HepG2 (cell line): ENCODE measurements around the gene PSMA7. TPM values are rescaled to one million over a fixed set of nuclear protein-coding genes. Genes with fewer than 3 reads are reported as not detected.

Experiments used
- ATAC-seq: fragments of 200-7000 bp; cut with Tn5 transposase; 3 replicates; pipeline ENCODE4 v1.9.1; 2020; ENCODE audit warnings: mild to moderate bottlenecking, moderate library complexity
- BruUV-seq: library from RNA; stranded (reverse); fragments of 400-500 nt; replicated peaks from 2 replicates; lab custom pipeline; 2021; lab: Mats Ljungman, UMichigan
- CTCF ChIA-PET: fragments of 300-600 bp; formaldehyde crosslinking; extraction: SDS; loops from one replicate; lab custom pipeline; 2021; ENCODE audit warnings: low total read pairs, inconsistent platforms, low intra/inter-chr PET ratio; lab: Yijun Ruan, JAX
- POLR2A ChIA-PET: fragments of 350-600 bp; sonication (Branson Sonifier 250); formaldehyde crosslinking; loops from one replicate; lab custom pipeline; 2020; ENCODE audit warnings: antibody characterized with exemption, inconsistent platforms; lab: Yijun Ruan, JAX
- DNase-seq: peaks from one replicate; pipeline ENCODE4 v3.0.0-alpha.2; 2015; ENCODE audit warnings: low spot score
- FAIRE-seq: peaks from 3 replicates; lab custom pipeline; 2011; peaks lifted over from hg19 to GRCh38; lab: Jason Lieb, UNC
- H2AFZ ChIP-seq: one replicate; pipeline ENCODE4 v1.6.1; 2011; ENCODE audit warnings: low read length, inconsistent platforms
- H3K27ac ChIP-seq: fragments of 300-600 bp; 3 replicates; pipeline ENCODE4 v1.8.0; 2011; ENCODE audit warnings: mixed run types, mild to moderate bottlenecking, mixed read lengths, low read length, inconsistent platforms; ENCODE audit not compliant: insufficient read depth; ENCODE audit errors: extremely low read length
- H3K27me3 ChIP-seq, 2 experiments: fragments of 200-600 bp in 1 of 2; 2 replicates in 1 of 2; 3 replicates in 1 of 2; pipeline versions ENCODE4 v1.6.0 to v1.8.0; 2011; ENCODE audit warnings: low read length in 2 of 2, mild to moderate bottlenecking in 2 of 2, moderate library complexity in 2 of 2, inconsistent platforms in 1 of 2; ENCODE audit not compliant: insufficient read depth in 2 of 2, control insufficient read depth in 1 of 2
- H3K36me3 ChIP-seq, 2 experiments: fragments of 200-600 bp in 1 of 2; replicated peaks in 1 of 2; 2 replicates in 1 of 2; 3 replicates in 1 of 2; pipeline versions ENCODE4 v1.5.1 to v1.8.0; 2011; ENCODE audit warnings: low read length in 2 of 2, inconsistent platforms in 1 of 2; ENCODE audit not compliant: insufficient read depth in 2 of 2, control insufficient read depth in 1 of 2
- H3K4me1 ChIP-seq: 2 replicates; pipeline ENCODE4 v1.5.1; 2012; ENCODE audit warnings: low read length, inconsistent platforms; ENCODE audit not compliant: insufficient read depth
- H3K4me2 ChIP-seq: 2 replicates; pipeline ENCODE4 v1.6.0; 2011; ENCODE audit warnings: low read depth, low read length, inconsistent platforms
- H3K4me3 ChIP-seq, 3 experiments: fragments of 200-600 bp in 1 of 3; sonication (generic), shearing (Covaris generic) in 1 of 3; replicated peaks in 1 of 3; 2 replicates each; pipeline ENCODE4 v1.5.1; 2011 to 2016; ENCODE audit warnings: low read length in 3 of 3, inconsistent platforms in 2 of 3, low read depth in 2 of 3, mild to moderate bottlenecking in 2 of 3, control low read depth in 1 of 3, mixed read lengths in 1 of 3; ENCODE audit not compliant: insufficient read depth in 1 of 3
- H3K79me2 ChIP-seq: one replicate; pipeline ENCODE4 v1.6.1; 2011; ENCODE audit warnings: low read length, inconsistent platforms; ENCODE audit not compliant: insufficient read depth
- H3K9ac ChIP-seq: 2 replicates; pipeline ENCODE4 v1.6.0; 2011; ENCODE audit warnings: mild to moderate bottlenecking, low read depth, low read length, inconsistent platforms; ENCODE audit not compliant: insufficient read depth
- H3K9me3 ChIP-seq: 2 replicates; pipeline ENCODE4 v1.5.1; 2012; ENCODE audit warnings: mild to moderate bottlenecking, low read length
- H4K20me1 ChIP-seq: 2 replicates; pipeline ENCODE4 v1.6.0; 2011; ENCODE audit warnings: inconsistent platforms, mild to moderate bottlenecking, low read length, moderate library complexity; ENCODE audit not compliant: insufficient read depth
- ADNP ChIP-seq: sonication (generic); formaldehyde crosslinking; IDR thresholded peaks from 2 replicates; pipeline ENCODE4 v1.4.0; 2020; ENCODE audit warnings: missing genetic modification reagents
- AGO2 ChIP-seq: fragments of 200-400 bp; formaldehyde crosslinking; optimal IDR thresholded peaks from 2 replicates; pipeline ENCODE3; 2017; ENCODE audit warnings: mild to moderate bottlenecking, low read depth, low read length, moderate library complexity
- CBFB ChIP-seq: sonication (generic); formaldehyde crosslinking; IDR thresholded peaks from 2 replicates; pipeline ENCODE4 v1.4.0; 2020; ENCODE audit warnings: missing genetic modification reagents
- GABPB1 ChIP-seq: IDR thresholded peaks from 2 replicates; pipeline ENCODE4 v1.6.1; 2016; ENCODE audit warnings: mild to moderate bottlenecking, missing genetic modification reagents, moderate library complexity, missing compliant biosample characterization
- HNRNPL ChIP-seq: fragments of 200-400 bp; formaldehyde crosslinking; IDR thresholded peaks from 2 replicates; pipeline ENCODE4 v1.6.1; 2017; ENCODE audit warnings: mild to moderate bottlenecking, low read depth, low read length
- HNRNPLL ChIP-seq: fragments of 200-400 bp; formaldehyde crosslinking; IDR thresholded peaks from 2 replicates; pipeline ENCODE4 v1.6.1; 2017; ENCODE audit warnings: mild to moderate bottlenecking, low read depth, low read length; ENCODE audit not compliant: poor library complexity, severe bottlenecking
- PRDM4 ChIP-seq: sonication (generic); formaldehyde crosslinking; IDR thresholded peaks from 2 replicates; pipeline ENCODE4 v1.9.0; 2021; ENCODE audit warnings: missing genetic modification reagents, borderline replicate concordance
- SMYD3 ChIP-seq: sonication (generic); formaldehyde crosslinking; IDR thresholded peaks from 2 replicates; pipeline ENCODE4 v1.8.1; 2023; ENCODE audit warnings: mild to moderate bottlenecking, missing genetic modification reagents
- UBTF ChIP-seq: sonication (generic); formaldehyde crosslinking; IDR thresholded peaks from 2 replicates; pipeline ENCODE4 v1.4.0; 2020; ENCODE audit warnings: mild to moderate bottlenecking, missing genetic modification reagents
- ZBTB33 ChIP-seq: sonication (generic); formaldehyde crosslinking; IDR thresholded peaks from 2 replicates; pipeline ENCODE4 v1.4.0; 2020; ENCODE audit warnings: missing genetic modification reagents
- ZBTB38 ChIP-seq: sonication (generic); formaldehyde crosslinking; IDR thresholded peaks from 2 replicates; pipeline ENCODE4 v1.5.1; 2020; ENCODE audit warnings: mild to moderate bottlenecking, missing genetic modification reagents
- ZNF138 ChIP-seq: sonication (generic); formaldehyde crosslinking; IDR thresholded peaks from 2 replicates; pipeline ENCODE4 v1.5.0; 2020; ENCODE audit warnings: mild to moderate bottlenecking, low read depth, missing genetic modification reagents
- ZNF224 ChIP-seq: sonication (generic); formaldehyde crosslinking; IDR thresholded peaks from 2 replicates; pipeline ENCODE4 v1.5.0; 2020; ENCODE audit warnings: mild to moderate bottlenecking, missing genetic modification reagents
- ZNF225 ChIP-seq: sonication (generic); formaldehyde crosslinking; IDR thresholded peaks from 2 replicates; pipeline ENCODE4 v1.4.0; 2020; ENCODE audit warnings: mild to moderate bottlenecking, missing genetic modification reagents
- ZNF331 ChIP-seq: sonication (generic); formaldehyde crosslinking; IDR thresholded peaks from 2 replicates; pipeline ENCODE4 v1.4.0; 2020; ENCODE audit warnings: missing genetic modification reagents
- ZNF451 ChIP-seq: sonication (generic); formaldehyde crosslinking; IDR thresholded peaks from 2 replicates; pipeline ENCODE4 v1.5.0; 2020; ENCODE audit warnings: mild to moderate bottlenecking, missing genetic modification reagents
- WGBS: methylation state at CpG from one replicate; pipeline ENCODE4 v1.1.6; 2017; ENCODE audit warnings: low lambda C conversion rate; 5-methylcytosine and 5-hydroxymethylcytosine counted together
- in situ Hi-C: cut with HindIII; loops from 2 replicates; pipeline ENCODE4 v1.10.0; 2017; ENCODE audit warnings: low pct_unique_long_range_greater_than_20kb; ENCODE audit not compliant: extremely low pct_ligation_motif_present
- intact Hi-C: fragments of 100-400 bp; cut with micrococcal nuclease; formaldehyde crosslinking; loops from one replicate; pipeline ENCODE4 v1.10.0; 2022; ENCODE audit not compliant: unreplicated experiment
- polyA plus RNA-seq, 8 experiments: library from polyadenylated mRNA; depleted of rRNA in 3 of 8; stranded (reverse) in 7 of 8; unstranded in 1 of 8; fragments of >200 nt; fragmentation: Illumina TruSeq in 4 of 8; extraction: Trizol in 4 of 8; gene quantifications; 2 replicates each; pipeline versions ENCODE4 v1.2.1 to v1.2.3, GENCODE V29; 2011 to 2016; ENCODE audit warnings: low read depth in 4 of 8, missing spikeins in 1 of 8, mixed read lengths in 1 of 8; ENCODE audit not compliant: insufficient read depth in 1 of 8
- total RNA-seq, 5 experiments: library from RNA; depleted of rRNA; stranded (reverse); fragments of >200 nt; fragmentation: Illumina TruSeq; extraction: Trizol; gene quantifications; 2 replicates each; pipeline ENCODE4 v1.2.3, GENCODE V29; 2016; ENCODE audit warnings: low read depth in 1 of 5

The PSMA7 gene
- total and polyA plus RNA-seq, 2 of the 13 experiments (the other 11 are each of a cell fraction or from before 2014, with no cell fraction given), result 531 to 631 TPM

- peak; percentile 31; the same call in 1 of the 2 replicates for TF ChIP-seq GABPB1 (CRISPR knock-in tag)
- peak; percentile 18 for TF ChIP-seq HNRNPLL
- 0 out of 2 replicates have a peak, but pooled peaks have one; percentile 30 for TF ChIP-seq ZBTB38 (CRISPR knock-in tag)
- TF ChIP-seq ZBTB33, result peak; percentile 44; the same call in 1 of the 2 replicates
- TF ChIP-seq AGO2, result peak; percentile 60
- no peak for TF ChIP-seq CBFB (CRISPR knock-in tag)
- TF ChIP-seq SMYD3, result no peak
Observed at GRCh38 chr20:62126141-62126540, 17.1 kb downstream of the PSMA7 start (continued).

- TSS peak; percentile 41 for BruUV-seq
- in situ Hi-C loops (loop anchor here (5.0 kb wide), 1 partner anchor 56 kb away; the partner anchor contains the start of gene TAF4), intact Hi-C loops (loop anchor here (2.0 to 5.0 kb wide), 3 partner anchors 13 to 111 kb away; no protein-coding TSS in a partner anchor)
- Histone ChIP-seq H2AFZ (no peak overlapping the region), H3K9me3 (no peaks in the 10 kb centered on the region), H3K27ac (peak overlapping the region; percentile 68), H3K4me1 (peaks cover 47% of the 10 kb centered on the region), H3K27me3 (peaks cover 0 to 5% of the 10 kb centered on the region in 2 experiments; a peak in 1 of 5 replicates), H3K79me2 (peaks cover 24% of the 10 kb centered on the region), H3K9ac (peak overlapping the region; percentile 84), H4K20me1 (peaks cover 16% of the 10 kb centered on the region), H3K4me3 (peak overlapping the region; percentile 71 to 92 (median 87)), H3K4me2 (peak overlapping the region; percentile 98), H3K36me3 (peaks cover 25 to 46% of the 10 kb centered on the region in 2 experiments)
- POLR2A ChIA-PET, result interaction anchor here (1.3 to 10.4 kb wide), 5 partner anchors 12 to 81 kb away, joined by 4 to 260 read pairs (median 45); partner anchors contain the start of genes PSMA7, SS18L1 and TAF4
- DNase-seq, result no peak
- WGBS, result 63% methylated on average over 19 of the region's 19 CpGs
- FAIRE-seq, result no peak
- CTCF ChIA-PET, result no interaction called here
- no peak for ATAC-seq
- TF ChIP-seq PRDM4 (CRISPR knock-in tag) (0 out of 2 replicates have a peak, but pooled peaks have one; percentile 50), ZNF331 (no peak), ZNF224 (CRISPR knock-in tag) (0 out of 2 replicates have a peak, but pooled peaks have one; percentile 55), ZNF138 (CRISPR knock-in tag) (0 out of 2 replicates have a peak, but pooled peaks have one; percentile 4), ZNF451 (CRISPR knock-in tag) (no peak; the same call in 1 of the 2 replicates), ADNP (CRISPR knock-in tag) (no peak), UBTF (no peak), ZNF225 (CRISPR knock-in tag) (no peak), HNRNPL (no peak)
Observed at GRCh38 chr20:62123450-62124118, 19.6 kb downstream of the PSMA7 start.
